B cell (primary cell): ENCODE measurements around the gene C3. TPM values are rescaled to one million over a fixed set of nuclear protein-coding genes. Genes with fewer than 3 reads are reported as not detected.

ENCODE experiments used
- ATAC-seq: fragments of 200-7000 bp; cut with Tn5 transposase; one replicate; pipeline ENCODE4 v1.10.0; 2021; ENCODE audit warnings: low read depth, mild to moderate bottlenecking, moderate number of reproducible peaks, moderate library complexity
- CTCF ChIA-PET: fragments of 350-600 bp; sonication (Branson Sonifier 250); formaldehyde crosslinking; loops from one replicate; lab custom pipeline; 2021; ENCODE audit warnings: antibody characterized with exemption, inconsistent platforms; lab: Charles Lee
- POLR2A ChIA-PET: fragments of 350-600 bp; sonication (Branson Sonifier 250); formaldehyde crosslinking; loops from one replicate; lab custom pipeline; 2021; ENCODE audit warnings: antibody characterized with exemption; lab: Charles Lee
- DNase-seq: peaks from one replicate; pipeline ENCODE4 v3.0.0; 2013
- H2AFZ ChIP-seq: 2 replicates; pipeline ENCODE4 v1.6.1; 2012; ENCODE audit warnings: mild to moderate bottlenecking, low read depth, low read length; ENCODE audit not compliant: insufficient read depth, poor library complexity, severe bottlenecking
- H3K27ac ChIP-seq, 2 donors: 1 replicate in 1 of 2; 2 replicates in 1 of 2; pipeline ENCODE4 v1.5.1; 2012 to 2013; ENCODE audit warnings: low read length in 2 of 2, mild to moderate bottlenecking in 2 of 2, moderate library complexity in 1 of 2
- H3K27me3 ChIP-seq, 4 experiments: fragments of 200-600 bp in 1 of 4; sonication (generic) in 1 of 4; replicated peaks in 1 of 4; 1 replicate in 2 of 4; 2 replicates in 2 of 4; pipeline versions ENCODE4 v1.6.1 to v1.7.0; 2013 to 2016; ENCODE audit warnings: low read length in 3 of 4, mild to moderate bottlenecking in 2 of 4, mixed read lengths in 1 of 4, moderate library complexity in 1 of 4; ENCODE audit not compliant: insufficient read depth in 4 of 4, control insufficient read depth in 3 of 4; ENCODE audit errors: control extremely low read depth in 1 of 4
- H3K36me3 ChIP-seq, 2 experiments: replicated peaks in 1 of 2; 1 replicate in 1 of 2; 2 replicates in 1 of 2; pipeline versions ENCODE4 v1.6.1 to v1.7.1; 2013; ENCODE audit warnings: low read length in 1 of 2; ENCODE audit not compliant: insufficient read depth in 2 of 2, control insufficient read depth in 1 of 2; ENCODE audit errors: control extremely low read depth in 1 of 2, extremely low read depth in 1 of 2
- H3K4me1 ChIP-seq, 2 donors: fragments of 200-600 bp in 1 of 2; sonication (generic) in 1 of 2; 1 replicate in 1 of 2; 2 replicates in 1 of 2; pipeline versions ENCODE4 v1.5.1 to v1.6.1; 2013 to 2017; ENCODE audit warnings: low read length in 2 of 2; ENCODE audit not compliant: control insufficient read depth in 2 of 2, insufficient read depth in 2 of 2
- H3K4me2 ChIP-seq: replicated peaks from 2 replicates; pipeline ENCODE3; 2012; ENCODE audit warnings: mild to moderate bottlenecking, low read depth, low read length; ENCODE audit not compliant: poor library complexity, severe bottlenecking
- H3K4me3 ChIP-seq, 5 experiments: fragments of 200-600 bp in 1 of 5; sonication (generic) in 1 of 5; 1 replicate in 3 of 5; 2 replicates in 2 of 5; pipeline versions ENCODE4 v1.5.1 to v1.7.0; 2011 to 2016; ENCODE audit warnings: low read length in 4 of 5, mild to moderate bottlenecking in 4 of 5, low read depth in 2 of 5, control low read depth in 1 of 5, moderate library complexity in 1 of 5; ENCODE audit not compliant: insufficient read depth in 1 of 5; ENCODE audit errors: control extremely low read depth in 1 of 5, extremely low read depth in 1 of 5
- H3K79me2 ChIP-seq: fragments of 200-600 bp; sonication (generic); one replicate; pipeline ENCODE4 v1.6.0; 2016; ENCODE audit warnings: low read length; ENCODE audit not compliant: control insufficient read depth, insufficient read depth
- H3K9ac ChIP-seq: fragments of 200-600 bp; sonication (generic); 2 replicates; pipeline ENCODE4 v1.6.1; 2017; ENCODE audit warnings: mild to moderate bottlenecking, low read length, moderate library complexity
- H3K9me3 ChIP-seq, 3 donors: one replicate each; pipeline versions ENCODE4 v1.6.1 to v1.7.1; 2013; ENCODE audit warnings: low read length in 2 of 3; ENCODE audit not compliant: control insufficient read depth in 2 of 3, insufficient read depth in 1 of 3; ENCODE audit errors: control extremely low read depth in 1 of 3
- H4K20me1 ChIP-seq: 2 replicates; pipeline ENCODE4 v1.6.0; 2012; ENCODE audit warnings: mild to moderate bottlenecking, low read length; ENCODE audit not compliant: insufficient read depth, control insufficient read depth, poor library complexity, severe bottlenecking
- H3K27ac Mint-ChIP-seq: one replicate; pipeline ENCODE4 v1.8.0; 2021; ENCODE audit warnings: mixed read lengths
- H3K27me3 Mint-ChIP-seq: one replicate; pipeline ENCODE4 v1.8.0; 2021; ENCODE audit warnings: mixed read lengths
- H3K4me1 Mint-ChIP-seq: one replicate; pipeline ENCODE4 v1.8.0; 2021; ENCODE audit warnings: mixed read lengths
- H3K4me3 Mint-ChIP-seq: one replicate; pipeline ENCODE4 v1.8.0; 2021; ENCODE audit warnings: mixed read lengths
- H3K9me3 Mint-ChIP-seq: one replicate; pipeline ENCODE4 v1.8.0; 2022; ENCODE audit warnings: mixed read lengths; ENCODE audit not compliant: insufficient read depth
- EZH2 ChIP-seq: IDR thresholded peaks from 2 replicates; pipeline ENCODE4 v1.6.1; 2012; ENCODE audit warnings: borderline replicate concordance, low read depth, mild to moderate bottlenecking, moderate library complexity, low read length; ENCODE audit not compliant: insufficient read depth, poor library complexity, severe bottlenecking
- WGBS: methylation state at CpG from one replicate; pipeline ENCODE4 v1.1.5; 2013; ENCODE audit warnings: missing lambda C conversion rate; ENCODE audit not compliant: insufficient coverage; 5-methylcytosine and 5-hydroxymethylcytosine counted together
- intact Hi-C: fragments of 100-400 bp; cut with micrococcal nuclease; formaldehyde crosslinking; loops from one replicate; pipeline ENCODE4 v1.10.0; 2022
- polyA plus RNA-seq: library from polyadenylated mRNA; depleted of rRNA; stranded (reverse); fragments of >200 nt; gene quantifications from 2 replicates; pipeline ENCODE4 v1.2.3, GENCODE V29; 2012
- total RNA-seq, 2 donors: library from RNA; stranded (reverse); fragments of 120-200 nt in 1 of 2; gene quantifications; 1 replicate in 1 of 2; 2 replicates in 1 of 2; pipeline versions ENCODE4 v1.2.3 to v1.2.4, GENCODE V29; 2013 to 2022
- TF ChIP-seq, protein P1 (sequence below): fragments of 200-600 bp; IDR thresholded peaks from one replicate; pipeline ENCODE4 v1.8.0; 2022; ENCODE audit warnings: antibody characterized with exemption, mild to moderate bottlenecking

Gene C3
- total and polyA plus RNA-seq, 2 donors (not counting 1 experiment from before 2014, with no cell fraction given) = 0.01 to 0.47 TPM

DNA sequence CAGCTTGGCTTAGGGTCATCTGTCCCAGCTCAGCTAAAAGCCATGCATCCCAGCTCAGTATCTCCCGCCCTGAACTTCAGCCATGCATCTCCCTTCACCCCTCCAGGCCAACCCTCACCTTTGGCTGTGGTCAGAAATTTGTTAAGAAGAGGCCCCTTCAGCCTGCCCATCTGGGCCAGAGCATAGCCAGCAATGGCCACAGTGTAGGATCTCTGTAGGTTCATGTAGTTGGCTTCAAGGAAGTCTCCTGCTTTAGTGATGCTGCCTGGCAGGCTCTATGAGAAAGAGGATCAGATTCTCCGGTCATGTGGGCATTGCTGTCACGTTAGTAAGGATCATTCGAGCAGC, 33.8 kb downstream of the C3 start:
- WGBS = 86% methylated on average over 4 of the region's 4 CpGs
- ATAC-seq (no peak), DNase-seq (no peak)
- Histone ChIP-seq H3K4me3 (no peak overlapping the region), H3K27me3 (peaks cover 0 to 3% (median 0%) of the 10 kb centered on the region in 4 experiments), H3K4me1 (no peaks in the 10 kb centered on the region), H4K20me1 (no peaks in the 10 kb centered on the region), H3K27ac (no peak overlapping the region), H3K9me3 (peaks cover 0 to 4% (median 3%) of the 10 kb centered on the region in 3 donors), H2AFZ (no peak overlapping the region), H3K79me2 (no peaks in the 10 kb centered on the region), H3K4me2 (no peak overlapping the region), H3K9ac (no peak overlapping the region), H3K36me3 (no peaks in the 10 kb centered on the region)
- H3K9me3 Mint-ChIP-seq = no peaks in the 10 kb centered on the region
- CTCF ChIA-PET = no interaction called here
- POLR2A ChIA-PET = no interaction called here
- intact Hi-C loops = no loop called here
- H3K27ac Mint-ChIP-seq = no peak overlapping the region
- TF ChIP-seq EZH2 = no peak
- TF ChIP-seq, protein P1, sequence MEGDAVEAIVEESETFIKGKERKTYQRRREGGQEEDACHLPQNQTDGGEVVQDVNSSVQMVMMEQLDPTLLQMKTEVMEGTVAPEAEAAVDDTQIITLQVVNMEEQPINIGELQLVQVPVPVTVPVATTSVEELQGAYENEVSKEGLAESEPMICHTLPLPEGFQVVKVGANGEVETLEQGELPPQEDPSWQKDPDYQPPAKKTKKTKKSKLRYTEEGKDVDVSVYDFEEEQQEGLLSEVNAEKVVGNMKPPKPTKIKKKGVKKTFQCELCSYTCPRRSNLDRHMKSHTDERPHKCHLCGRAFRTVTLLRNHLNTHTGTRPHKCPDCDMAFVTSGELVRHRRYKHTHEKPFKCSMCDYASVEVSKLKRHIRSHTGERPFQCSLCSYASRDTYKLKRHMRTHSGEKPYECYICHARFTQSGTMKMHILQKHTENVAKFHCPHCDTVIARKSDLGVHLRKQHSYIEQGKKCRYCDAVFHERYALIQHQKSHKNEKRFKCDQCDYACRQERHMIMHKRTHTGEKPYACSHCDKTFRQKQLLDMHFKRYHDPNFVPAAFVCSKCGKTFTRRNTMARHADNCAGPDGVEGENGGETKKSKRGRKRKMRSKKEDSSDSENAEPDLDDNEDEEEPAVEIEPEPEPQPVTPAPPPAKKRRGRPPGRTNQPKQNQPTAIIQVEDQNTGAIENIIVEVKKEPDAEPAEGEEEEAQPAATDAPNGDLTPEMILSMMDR = no peak
- no peak overlapping the region for H3K4me3 Mint-ChIP-seq
- H3K4me1 Mint-ChIP-seq = no peaks in the 10 kb centered on the region
- H3K27me3 Mint-ChIP-seq = peaks cover 7% of the 10 kb centered on the region

DNA sequence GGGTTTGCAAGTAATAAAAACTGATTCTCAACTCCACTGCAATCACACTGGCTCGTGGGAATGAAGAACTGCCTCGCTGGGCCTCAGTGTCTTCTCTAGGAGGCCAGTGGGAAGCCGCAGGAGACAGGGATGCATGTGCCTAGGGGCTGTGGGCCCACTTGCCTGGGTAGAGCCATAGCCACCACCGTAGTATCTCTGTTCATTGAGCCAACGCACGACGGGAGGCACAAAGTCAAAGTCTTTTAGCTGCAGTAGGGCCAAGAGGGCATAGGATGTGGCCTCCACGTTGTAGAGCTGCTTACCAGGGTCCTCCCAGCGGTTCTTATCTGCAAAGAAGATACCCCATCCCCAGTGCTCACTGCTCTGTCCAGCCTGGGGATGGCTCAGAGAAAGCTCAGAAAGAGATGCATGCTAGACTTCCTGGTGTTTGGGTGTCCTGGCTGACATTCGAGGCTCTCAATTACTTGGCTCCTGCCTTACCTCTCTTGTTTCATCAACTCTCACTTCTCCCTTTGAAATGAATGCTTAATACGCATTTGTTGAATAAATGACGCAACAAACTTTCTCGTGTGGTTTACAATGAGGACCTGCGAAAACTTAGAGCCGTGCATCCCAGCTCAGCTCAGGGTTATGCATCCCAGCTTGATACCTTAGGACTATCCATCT, 34.4 kb downstream of the C3 start:
- DNase-seq (no peak), ATAC-seq (no peak)
- CTCF ChIA-PET = no interaction called here
- Mint-ChIP-seq H3K4me3 (no peak overlapping the region), H3K4me1 (no peaks in the 10 kb centered on the region), H3K27me3 (peaks cover 4% of the 10 kb centered on the region), H3K27ac (no peak overlapping the region), H3K9me3 (no peaks in the 10 kb centered on the region)
- Histone ChIP-seq H3K36me3 (no peaks in the 10 kb centered on the region), H3K9me3 (peaks cover 0 to 4% (median 3%) of the 10 kb centered on the region in 3 donors), H4K20me1 (no peaks in the 10 kb centered on the region), H3K79me2 (no peaks in the 10 kb centered on the region), H2AFZ (no peak overlapping the region), H3K4me3 (no peak overlapping the region), H3K9ac (no peak overlapping the region), H3K27me3 (no peaks in the 10 kb centered on the region), H3K27ac (no peak overlapping the region), H3K4me2 (no peak overlapping the region), H3K4me1 (no peaks in the 10 kb centered on the region)
- POLR2A ChIA-PET = no interaction called here
- intact Hi-C loops = no loop called here
- TF ChIP-seq EZH2 = no peak
- TF ChIP-seq, protein P1 = no peak
- WGBS = 90% methylated on average over 15 of the region's 15 CpGs
